HG03135 (cell line): ENCODE data around the gene OSMR.

Source experiments
- ATAC-seq: cut with Tn5 transposase; IDR thresholded peaks from one replicate; pipeline ENCODE4 v1.9.1; 2021; ENCODE audit warnings: mild to moderate bottlenecking, moderate library complexity; ENCODE audit not compliant: unreplicated experiment

The OSMR gene

GRCh38 chr5:38871058-38871605 is 25.3 kb downstream of the OSMR start:
- no peak for ATAC-seq

- ATAC-seq: no peak
Measured at GRCh38 chr5:38871790-38872551, 26.2 kb downstream of the OSMR start.

GRCh38 chr5:38872826-38873225 is 27.0 kb downstream of the OSMR start:
- no peak for ATAC-seq

- ATAC-seq: no peak
Measured at GRCh38 chr5:38874948-38875456, 29.2 kb downstream of the OSMR start.

GRCh38 chr5:38878391-38879077 is 32.7 kb downstream of the OSMR start:
- no peak for ATAC-seq

- ATAC-seq: no peak
Measured at GRCh38 chr5:38879078-38879460, 33.3 kb downstream of the OSMR start.

- no peak for ATAC-seq
Measured at GRCh38 chr5:38883842-38884241, 38.0 kb downstream of the OSMR start.

- ATAC-seq: no peak
Measured at GRCh38 chr5:38885208-38885607, 39.4 kb downstream of the OSMR start.

GRCh38 chr5:38888041-38888440 is 42.2 kb downstream of the OSMR start:
- no peak for ATAC-seq

- ATAC-seq: no peak
Measured at GRCh38 chr5:38889424-38889823, 43.6 kb downstream of the OSMR start.

GRCh38 chr5:38891563-38891962 is 45.8 kb downstream of the OSMR start:
- no peak for ATAC-seq

GRCh38 chr5:38892363-38892762 is 46.6 kb downstream of the OSMR start:
- ATAC-seq: no peak

- ATAC-seq: no peak
Measured at GRCh38 chr5:38896760-38897159, 50.9 kb downstream of the OSMR start.

- no peak for ATAC-seq
Measured at GRCh38 chr5:38899936-38900335, 54.1 kb downstream of the OSMR start.

GRCh38 chr5:38905516-38905915 is 59.7 kb downstream of the OSMR start:
- no peak for ATAC-seq

GRCh38 chr5:38906503-38906902 is 60.7 kb downstream of the OSMR start:
- no peak for ATAC-seq

- no peak for ATAC-seq
Measured at GRCh38 chr5:38911933-38912332, 66.1 kb downstream of the OSMR start.

GRCh38 chr5:38913714-38914113 is 67.9 kb downstream of the OSMR start:
- no peak for ATAC-seq

- no peak for ATAC-seq
Measured at GRCh38 chr5:38916802-38917201, 71.0 kb downstream of the OSMR start.

GRCh38 chr5:38921174-38921573 is 75.4 kb downstream of the OSMR start:
- ATAC-seq: no peak

GRCh38 chr5:38922199-38922598 is 76.4 kb downstream of the OSMR start:
- peak; percentile 78 for ATAC-seq
